SU-DHL-6 (cell line): ENCODE results near the gene DUS2.

Experiments
- H2AFZ ChIP-seq: fragments of 200-600 bp; sonication (generic); 2 replicates; pipeline ENCODE4 v1.6.1; 2014; ENCODE audit warnings: low read depth, mild to moderate bottlenecking, moderate library complexity, mixed read lengths, antibody characterized with exemption, low read length; ENCODE audit not compliant: severe bottlenecking
- H3F3A ChIP-seq: fragments of 200-600 bp; shearing (Covaris generic); 2 replicates; pipeline ENCODE4 v1.6.0; 2016; ENCODE audit warnings: antibody characterized with exemption, mild to moderate bottlenecking; ENCODE audit not compliant: insufficient read depth
- H3K27ac ChIP-seq: fragments of 200-600 bp; sonication (generic); 2 replicates; pipeline ENCODE4 v1.5.1; 2016; ENCODE audit warnings: low read depth, mild to moderate bottlenecking, low read length, moderate library complexity, mixed read lengths
- H3K27me3 ChIP-seq: fragments of 200-600 bp; sonication (generic), shearing (Covaris generic); 2 replicates; pipeline ENCODE4 v1.6.0; 2014; ENCODE audit warnings: mild to moderate bottlenecking, low read length
- H3K36me3 ChIP-seq: fragments of 200-600 bp; sonication (generic); 2 replicates; pipeline ENCODE4 v1.6.1; 2014; ENCODE audit warnings: mild to moderate bottlenecking, low read length, mixed read lengths
- H3K4me2 ChIP-seq: fragments of 300-600, 200-600 bp; shearing (Covaris generic), sonication (generic); 2 replicates; pipeline ENCODE4 v1.6.0; 2014; ENCODE audit warnings: low read length, low read depth, mild to moderate bottlenecking; ENCODE audit not compliant: poor library complexity, severe bottlenecking
- H3K4me3 ChIP-seq: fragments of 200-600 bp; sonication (generic); 2 replicates; pipeline ENCODE4 v1.5.1; 2014; ENCODE audit warnings: antibody characterized with exemption, low read length, mild to moderate bottlenecking, mixed read lengths; ENCODE audit not compliant: insufficient read depth, poor library complexity, severe bottlenecking
- H3K79me2 ChIP-seq: fragments of 200-600 bp; sonication (generic); 2 replicates; pipeline ENCODE4 v1.6.1; 2014; ENCODE audit warnings: mild to moderate bottlenecking, low read length, moderate library complexity; ENCODE audit not compliant: insufficient read depth
- H3K9ac ChIP-seq: fragments of 200-600 bp; sonication (generic); 2 replicates; pipeline ENCODE4 v1.7.0; 2014; ENCODE audit warnings: mild to moderate bottlenecking, low read length
- H3K9me2 ChIP-seq: fragments of 200-600 bp; sonication (generic); replicated peaks from 2 replicates; pipeline ENCODE4 v1.6.1; 2014; ENCODE audit warnings: low read length; ENCODE audit not compliant: insufficient read depth
- H3K9me3 ChIP-seq: fragments of 200-600 bp; sonication (generic); 2 replicates; pipeline ENCODE4 v1.6.1; 2014; ENCODE audit warnings: low read length, mixed read lengths; ENCODE audit not compliant: insufficient read depth
- H4K20me1 ChIP-seq: fragments of 200-600 bp; sonication (generic); 2 replicates; pipeline ENCODE4 v1.6.1; 2014; ENCODE audit warnings: low read depth, mild to moderate bottlenecking, antibody characterized with exemption, low read length, moderate library complexity, mixed read lengths
- CTCF ChIP-seq: fragments of 200-600 bp; sonication (generic); IDR thresholded peaks from one replicate; pipeline ENCODE4 v1.5.1; 2017; ENCODE audit warnings: antibody characterized with exemption, mild to moderate bottlenecking, low read length, moderate library complexity; ENCODE audit not compliant: insufficient read depth, poor library complexity, severe bottlenecking
- EZH2phosphoT487 ChIP-seq: fragments of 200-600 bp; sonication (generic), shearing (Covaris generic); conservative IDR thresholded peaks from 2 replicates; pipeline ENCODE4 v1.6.1; 2018; ENCODE audit warnings: mild to moderate bottlenecking, antibody characterized with exemption, low read length, moderate library complexity, mixed read lengths

DUS2 gene

GRCh38 chr16:68019167-68019680, 3.9 kb upstream of the DUS2 start:
- Histone ChIP-seq H3K36me3 (no peaks in the 10 kb centered on the region), H3K27ac (no peak overlapping the region), H3K9me3 (no peaks in the 10 kb centered on the region), H2AFZ (no peak overlapping the region), H3K79me2 (peaks cover 29% of the 10 kb centered on the region), H3K27me3 (no peaks in the 10 kb centered on the region), H3K9me2 (no peaks in the 10 kb centered on the region), H3K4me2 (no peak overlapping the region), H4K20me1 (peaks cover 3% of the 10 kb centered on the region; the same call in 1 of the 2 replicates), H3K4me3 (no peak overlapping the region), H3K9ac (no peak overlapping the region), H3F3A (no peaks in the 10 kb centered on the region)
- TF ChIP-seq EZH2phosphoT487, result no peak
- TF ChIP-seq CTCF, result no peak

- Histone ChIP-seq H4K20me1 (peaks cover 3% of the 10 kb centered on the region; the same call in 1 of the 2 replicates), H3K9me2 (no peaks in the 10 kb centered on the region), H3K9me3 (no peaks in the 10 kb centered on the region), H3K4me3 (no peak overlapping the region), H3F3A (no peaks in the 10 kb centered on the region), H3K27ac (no peak overlapping the region), H3K79me2 (peaks cover 33% of the 10 kb centered on the region), H3K9ac (no peak overlapping the region), H3K27me3 (no peaks in the 10 kb centered on the region), H2AFZ (no peak overlapping the region), H3K36me3 (no peaks in the 10 kb centered on the region), H3K4me2 (peak overlapping the region; percentile 92)
- TF ChIP-seq EZH2phosphoT487, result no peak
- TF ChIP-seq CTCF, result no peak
Observed at GRCh38 chr16:68021490-68021889, 1.6 kb upstream of the DUS2 start.

- Histone ChIP-seq H3K4me3 (peak overlapping the region; percentile 93), H3K79me2 (peaks cover 33% of the 10 kb centered on the region), H3K27ac (no peak overlapping the region), H3K9me2 (no peaks in the 10 kb centered on the region), H3K9ac (peak overlapping the region; percentile 87), H3K9me3 (no peaks in the 10 kb centered on the region), H3K27me3 (no peaks in the 10 kb centered on the region), H2AFZ (peak overlapping the region; percentile 39), H3K36me3 (no peaks in the 10 kb centered on the region), H4K20me1 (peaks cover 3% of the 10 kb centered on the region; the same call in 1 of the 2 replicates), H3K4me2 (peak overlapping the region; percentile 92), H3F3A (no peaks in the 10 kb centered on the region)
- TF ChIP-seq EZH2phosphoT487, result no peak
- no peak for TF ChIP-seq CTCF
Observed at GRCh38 chr16:68022278-68022727, 781 bp upstream of the DUS2 start.
